Measurements from ENCODE around the gene OR52A1.

DNA sequence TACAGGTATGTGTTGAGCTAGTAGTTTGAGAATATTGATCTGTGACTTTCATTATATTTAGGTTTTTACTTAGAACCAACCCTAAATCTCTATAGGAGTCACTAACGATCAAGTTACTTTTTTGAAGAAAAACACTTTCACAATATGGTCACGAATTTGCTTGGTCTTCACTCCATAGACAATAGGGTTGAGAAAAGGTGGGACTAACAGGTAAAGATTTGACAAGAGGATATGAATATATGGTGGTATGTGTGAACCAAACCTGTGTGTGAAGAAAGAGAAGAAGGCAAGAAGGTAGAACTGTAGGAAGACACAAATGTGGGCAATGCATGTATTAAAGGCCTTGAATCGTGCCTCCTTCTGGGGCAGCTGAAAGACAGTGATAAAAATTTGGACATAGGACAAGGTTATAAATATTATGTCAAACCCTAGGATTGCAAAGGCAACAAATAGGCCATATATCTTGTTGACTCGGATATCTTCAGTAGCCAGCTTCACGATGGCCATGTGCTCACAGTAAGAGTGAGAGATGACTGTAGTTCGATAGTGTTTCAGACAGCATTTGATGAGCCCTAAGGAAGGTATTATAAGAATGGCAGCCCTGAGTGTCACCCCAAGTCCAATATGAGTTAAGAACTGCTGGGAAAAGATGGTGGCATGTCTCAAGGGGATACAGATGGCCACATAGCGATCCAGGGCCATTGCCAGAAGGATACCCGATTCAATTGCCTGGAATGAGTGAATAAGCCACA, 22.8 kb downstream of the OR52A1 start:
- TF ChIP-seq, protein P1, sequence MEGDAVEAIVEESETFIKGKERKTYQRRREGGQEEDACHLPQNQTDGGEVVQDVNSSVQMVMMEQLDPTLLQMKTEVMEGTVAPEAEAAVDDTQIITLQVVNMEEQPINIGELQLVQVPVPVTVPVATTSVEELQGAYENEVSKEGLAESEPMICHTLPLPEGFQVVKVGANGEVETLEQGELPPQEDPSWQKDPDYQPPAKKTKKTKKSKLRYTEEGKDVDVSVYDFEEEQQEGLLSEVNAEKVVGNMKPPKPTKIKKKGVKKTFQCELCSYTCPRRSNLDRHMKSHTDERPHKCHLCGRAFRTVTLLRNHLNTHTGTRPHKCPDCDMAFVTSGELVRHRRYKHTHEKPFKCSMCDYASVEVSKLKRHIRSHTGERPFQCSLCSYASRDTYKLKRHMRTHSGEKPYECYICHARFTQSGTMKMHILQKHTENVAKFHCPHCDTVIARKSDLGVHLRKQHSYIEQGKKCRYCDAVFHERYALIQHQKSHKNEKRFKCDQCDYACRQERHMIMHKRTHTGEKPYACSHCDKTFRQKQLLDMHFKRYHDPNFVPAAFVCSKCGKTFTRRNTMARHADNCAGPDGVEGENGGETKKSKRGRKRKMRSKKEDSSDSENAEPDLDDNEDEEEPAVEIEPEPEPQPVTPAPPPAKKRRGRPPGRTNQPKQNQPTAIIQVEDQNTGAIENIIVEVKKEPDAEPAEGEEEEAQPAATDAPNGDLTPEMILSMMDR (conservative IDR thresholded peaks at IDR 0.05 in 1 of 2, IDR thresholded peaks at IDR 0.05 in 1 of 2; ENCODE audit: extremely low read depth in 1 of 2, insufficient read depth in 1 of 2, low read depth in 1 of 2, low read length in 2 of 2) = no peak
- TF ChIP-seq EZH2 (IDR thresholded peaks at IDR 0.05; ENCODE audit: borderline replicate concordance, low read length) = no peak
